GM18520 (cell line): ENCODE measurements around the gene MPP4.
"Not testable (repeated sequence)": the region's sequence is repeated elsewhere in the genome, so short reads cannot be mapped to it uniquely, and the experiment has no call there.

ENCODE experiments used
- ATAC-seq: cut with Tn5 transposase; IDR thresholded peaks from one replicate; pipeline ENCODE4 v1.9.1; 2021; ENCODE audit not compliant: unreplicated experiment

MPP4 gene

GRCh38 chr2:201673546-201673945 is 24.9 kb downstream of the MPP4 start:
- ATAC-seq = no peak

- not testable (repeated sequence) for ATAC-seq
Observed at GRCh38 chr2:201671205-201671604, 27.2 kb downstream of the MPP4 start.

DNA sequence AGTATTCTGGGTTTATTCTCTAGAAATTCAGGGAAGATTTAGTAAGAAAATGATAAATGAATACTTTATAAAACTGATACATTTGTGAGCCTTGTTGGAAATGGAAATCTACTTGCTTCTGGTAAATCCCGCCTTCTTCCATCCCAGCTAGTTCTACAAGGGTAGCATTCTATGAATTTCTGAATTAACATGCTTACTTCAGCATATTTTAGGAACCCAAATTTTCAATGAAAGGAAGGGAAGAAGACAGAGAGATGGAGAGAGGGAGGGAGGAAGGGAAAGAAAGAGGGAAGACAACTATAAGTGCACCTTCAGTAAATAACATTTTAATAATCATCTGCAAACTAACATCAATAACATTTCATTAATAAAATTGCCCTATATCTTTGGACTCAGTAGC is 28.6 kb downstream of the MPP4 start:
- ATAC-seq = no peak

GRCh38 chr2:201668402-201668910 is 30.0 kb downstream of the MPP4 start:
- ATAC-seq = no peak

DNA sequence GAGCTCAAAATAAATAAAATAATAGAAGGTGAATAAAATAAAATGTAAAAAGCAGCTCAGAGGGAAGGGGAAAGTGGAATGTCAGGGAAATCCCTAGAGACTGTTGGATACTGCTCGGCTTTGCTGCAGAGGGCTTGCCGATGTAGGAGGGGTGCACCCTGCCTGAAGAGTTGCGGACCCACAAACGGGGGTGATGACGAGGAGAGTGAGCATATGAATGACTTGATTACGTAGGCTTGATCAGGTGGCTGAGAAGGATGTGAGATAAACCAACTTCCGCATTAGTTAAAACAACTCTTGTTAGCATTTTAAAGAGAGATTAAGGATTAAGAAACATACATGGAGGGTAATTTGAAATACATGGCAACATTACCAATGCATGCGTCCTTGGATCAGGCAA is 34.1 kb downstream of the MPP4 start:
- no peak for ATAC-seq

GRCh38 chr2:201661366-201661765 is 37.1 kb downstream of the MPP4 start:
- ATAC-seq = no peak

DNA sequence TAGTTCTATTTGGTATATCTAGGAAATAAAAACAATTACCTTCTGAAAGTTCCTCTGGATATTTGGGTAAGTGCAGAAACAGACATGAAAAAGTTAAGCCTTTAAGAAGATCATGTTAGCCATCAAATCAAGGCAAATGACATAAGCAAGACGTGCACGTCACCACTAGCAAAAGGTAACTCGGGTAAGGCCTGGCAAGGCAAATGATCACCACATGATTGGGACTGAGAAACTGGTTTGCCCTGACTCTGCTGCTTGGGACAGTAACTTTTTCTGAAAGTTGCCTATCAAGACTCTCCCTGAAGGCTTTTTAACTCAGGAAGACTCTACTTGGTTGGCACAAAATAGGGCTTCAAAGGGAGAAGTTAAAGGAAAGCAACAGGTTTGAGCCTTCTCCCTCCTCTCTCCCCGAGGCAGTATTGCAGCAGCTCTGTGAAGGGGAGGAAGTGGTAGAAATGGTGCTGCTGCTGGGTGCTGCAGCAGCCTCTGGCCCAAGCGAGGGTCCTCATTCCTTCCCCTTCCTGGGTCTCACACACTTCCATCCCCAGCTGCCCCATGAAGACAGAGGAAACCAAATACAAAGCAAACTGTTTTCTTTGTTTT is 38.0 kb downstream of the MPP4 start:
- no peak for ATAC-seq

DNA sequence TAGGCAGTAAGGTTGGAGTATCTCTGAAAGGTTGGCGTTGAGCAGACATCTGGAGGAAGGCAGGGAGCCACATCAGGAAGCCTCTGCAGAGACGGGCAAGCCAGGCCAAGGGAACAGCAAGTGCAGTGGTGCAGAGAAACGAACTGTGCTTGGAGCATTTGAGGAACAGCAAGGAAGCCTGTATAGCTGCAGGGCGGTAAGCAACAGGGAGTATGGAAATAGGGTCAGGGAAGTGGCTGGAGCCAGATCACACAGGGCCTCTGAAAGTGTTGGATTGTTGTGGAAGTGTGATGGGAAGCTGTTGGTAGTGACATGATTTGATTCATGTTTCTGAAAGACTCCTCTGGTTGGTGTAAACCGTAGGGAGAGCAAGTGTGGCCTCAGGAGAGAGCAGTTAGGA is 41.7 kb downstream of the MPP4 start:
- no peak for ATAC-seq

- no peak for ATAC-seq
Observed at GRCh38 chr2:201656102-201656501, 42.3 kb downstream of the MPP4 start.

- ATAC-seq = no peak
Observed at GRCh38 chr2:201654616-201655384, 43.6 kb downstream of the MPP4 start.

GRCh38 chr2:201653221-201653620 is 45.2 kb downstream of the MPP4 start:
- ATAC-seq = no peak

- ATAC-seq = no peak
Observed at GRCh38 chr2:201649442-201649841, 49.0 kb downstream of the MPP4 start.

GRCh38 chr2:201647431-201647830 is 51.0 kb downstream of the MPP4 start:
- no peak for ATAC-seq

GRCh38 chr2:201644001-201644400 is 54.4 kb downstream of the MPP4 start:
- ATAC-seq = no peak

- peak; percentile 11 for ATAC-seq
Observed at GRCh38 chr2:201643216-201643890, 55.1 kb downstream of the MPP4 start, which contains the start of gene TMEM237. TSS of gene TMEM237 (minus strand) at chr2:201643503. CDS start at chr2:201643400, 103 bp downstream.

DNA sequence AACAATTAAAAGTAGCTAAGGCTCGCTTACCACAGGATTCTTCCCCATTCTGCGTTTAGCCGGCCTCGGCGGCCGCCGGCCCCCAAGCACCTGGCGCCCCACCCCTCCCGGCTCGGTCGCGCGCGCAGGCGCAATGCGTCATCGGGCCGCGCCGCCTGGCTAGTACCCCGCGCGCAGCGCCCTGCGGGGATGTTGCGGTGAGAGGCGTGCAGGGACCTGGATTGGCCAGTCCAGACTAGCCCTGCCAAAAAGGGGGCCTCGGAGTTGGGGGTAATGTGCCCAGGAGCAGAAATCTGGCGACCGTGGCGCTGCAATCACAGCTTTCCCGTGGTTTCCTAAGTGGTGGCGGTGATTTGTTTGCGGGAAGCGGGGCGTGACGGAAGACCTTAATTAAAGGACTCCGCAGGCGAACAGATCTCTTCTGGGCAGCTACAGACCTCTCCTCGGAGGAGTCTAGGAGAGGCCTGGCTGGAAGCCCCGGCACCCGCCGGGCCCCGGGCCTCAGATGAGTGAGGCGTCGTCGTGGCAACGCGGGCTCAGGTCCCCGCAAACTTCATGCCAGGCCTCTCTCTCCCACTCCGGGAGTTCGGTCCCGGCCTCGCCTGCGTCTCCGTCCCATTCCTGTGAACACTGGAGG is 55.7 kb downstream of the MPP4 start:
- peak; percentile 78 for ATAC-seq

- no peak for ATAC-seq
Observed at GRCh38 chr2:201642086-201642578, 56.3 kb downstream of the MPP4 start.

GRCh38 chr2:201639205-201639604 is 59.2 kb downstream of the MPP4 start:
- no peak for ATAC-seq

DNA sequence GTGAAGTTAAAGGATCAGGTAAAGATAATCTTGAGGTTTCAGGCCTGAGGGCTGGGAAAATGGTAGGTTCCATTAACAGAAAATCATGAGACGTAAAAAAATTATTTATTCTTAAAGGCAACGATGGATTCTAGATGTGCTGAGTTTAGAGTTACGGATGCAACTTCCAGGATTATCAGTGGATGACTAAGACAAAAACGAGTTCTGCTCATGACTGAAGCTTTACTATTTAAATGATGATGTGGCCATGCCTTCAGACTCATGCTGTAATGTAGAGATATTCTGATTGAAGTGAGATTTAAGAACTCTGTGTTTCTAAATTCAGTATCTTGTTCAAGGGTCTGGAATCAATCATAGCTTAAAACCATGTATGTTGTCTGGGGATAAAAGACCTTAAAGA is 60.1 kb downstream of the MPP4 start:
- ATAC-seq = no peak

DNA sequence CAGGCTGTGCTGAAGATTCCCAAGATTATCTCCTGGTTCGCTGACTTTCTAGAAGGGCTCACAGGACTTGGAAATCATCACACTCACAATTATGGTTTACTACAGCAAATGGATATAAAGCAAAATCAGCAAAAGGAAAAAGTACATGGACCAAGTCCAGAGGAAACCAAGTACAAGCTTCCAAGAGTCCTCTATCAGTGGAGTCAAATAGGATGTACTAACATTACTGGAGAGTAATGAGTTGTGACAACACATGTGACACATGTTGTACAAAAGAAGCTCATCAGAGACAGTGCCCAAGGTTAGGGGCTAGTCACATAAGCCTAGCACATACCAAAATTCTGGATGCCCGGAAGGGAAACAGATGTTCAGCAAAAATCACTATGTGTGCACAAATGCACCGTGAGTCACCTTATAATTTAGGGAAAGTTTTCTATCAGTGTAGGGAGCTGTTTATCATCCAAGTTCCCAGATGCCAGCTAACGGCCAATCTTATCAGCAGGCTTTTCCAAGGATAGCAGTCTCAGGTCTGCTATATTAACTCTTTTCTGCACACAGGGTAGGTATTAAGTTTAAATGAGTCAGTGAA is 64.7 kb downstream of the MPP4 start:
- ATAC-seq = no peak

- ATAC-seq = no peak
Observed at GRCh38 chr2:201631041-201631440, 67.4 kb downstream of the MPP4 start.
